ENCODE measurements around the gene RIOX2. TPM values are rescaled to one million over a fixed set of nuclear protein-coding genes. Genes with fewer than 3 reads are reported as not detected.

RIOX2 gene
- total and polyA plus RNA-seq, 7 donors, result 9.0 to 23.5 (median 16.8) TPM

GRCh38 chr3:97938444-97938843 lies 33.8 kb downstream of the RIOX2 start:
- no peak overlapping the region for H3K4me3 ChIP-seq
- intact Hi-C loops (cut with DNase I), result no loop called here
- 95 to 98% methylated on average over 1 of the region's 1 CpG for WGBS, 2 donors
- H3K36me3 ChIP-seq, result peaks cover 8 to 91% (median 10%) of the 10 kb centered on the region in 4 donors
- H3K4me1 ChIP-seq, result no peaks in the 10 kb centered on the region
- H3K27ac ChIP-seq, result no peak overlapping the region
- H3K9me3 ChIP-seq, result no peaks in the 10 kb centered on the region
- TF ChIP-seq EP300 (IDR thresholded peaks at IDR 0.05), result no peak
- TF ChIP-seq CTCF (IDR thresholded peaks at IDR 0.05), result no peak
- TF ChIP-seq POLR2A (IDR thresholded peaks at IDR 0.05), result no peak
- no peak for TF ChIP-seq POLR2AphosphoS5 (IDR thresholded peaks at IDR 0.05)
- no peaks in the 10 kb centered on the region for H3K27me3 ChIP-seq
- DNase-seq, result no peak

- no peak for DNase-seq
- H3K36me3 ChIP-seq, result peaks cover 6 to 88% (median 10%) of the 10 kb centered on the region in 4 donors
- no peak for TF ChIP-seq EP300 (IDR thresholded peaks at IDR 0.05)
- TF ChIP-seq POLR2A (IDR thresholded peaks at IDR 0.05), result no peak
- no peak for TF ChIP-seq CTCF (IDR thresholded peaks at IDR 0.05)
- no peak for TF ChIP-seq POLR2AphosphoS5 (IDR thresholded peaks at IDR 0.05)
- no peaks in the 10 kb centered on the region for H3K27me3 ChIP-seq
- H3K27ac ChIP-seq, result no peak overlapping the region
- no peaks in the 10 kb centered on the region for H3K4me1 ChIP-seq
- H3K9me3 ChIP-seq, result no peaks in the 10 kb centered on the region
- no peak overlapping the region for H3K4me3 ChIP-seq
- intact Hi-C loops (cut with DNase I), result no loop called here
- 90 to 94% methylated on average over 2 of the region's 2 CpGs for WGBS, 2 donors
These were observed 35.0 kb downstream of the RIOX2 start for GRCh38 chr3:97937205-97937604.

- no peak overlapping the region for H3K4me3 ChIP-seq
- intact Hi-C loops (cut with DNase I), result no loop called here
- no peaks in the 10 kb centered on the region for H3K9me3 ChIP-seq
- H3K27me3 ChIP-seq, result no peaks in the 10 kb centered on the region
- no peak for TF ChIP-seq POLR2AphosphoS5 (IDR thresholded peaks at IDR 0.05)
- no peak for TF ChIP-seq CTCF (IDR thresholded peaks at IDR 0.05)
- no peak for TF ChIP-seq POLR2A (IDR thresholded peaks at IDR 0.05)
- no peak for TF ChIP-seq EP300 (IDR thresholded peaks at IDR 0.05)
- no peak for DNase-seq
- H3K36me3 ChIP-seq, result peaks cover 6 to 83% (median 10%) of the 10 kb centered on the region in 4 donors
- no peaks in the 10 kb centered on the region for H3K4me1 ChIP-seq
- no peak overlapping the region for H3K27ac ChIP-seq
- WGBS, 2 donors, result 97 to 98% methylated on average over 1 of the region's 1 CpG
These were observed 36.4 kb downstream of the RIOX2 start for GRCh38 chr3:97935842-97936241.

GRCh38 chr3:97934980-97935695 lies 37.1 kb downstream of the RIOX2 start:
- no peaks in the 10 kb centered on the region for H3K27me3 ChIP-seq
- no peak overlapping the region for H3K4me3 ChIP-seq
- H3K9me3 ChIP-seq, result no peaks in the 10 kb centered on the region
- 97 to 98% methylated on average over 3 of the region's 3 CpGs for WGBS, 2 donors
- no peak for TF ChIP-seq POLR2A (IDR thresholded peaks at IDR 0.05)
- no peak for TF ChIP-seq EP300 (IDR thresholded peaks at IDR 0.05)
- no peak for TF ChIP-seq POLR2AphosphoS5 (IDR thresholded peaks at IDR 0.05)
- TF ChIP-seq CTCF (IDR thresholded peaks at IDR 0.05), result no peak
- intact Hi-C loops (cut with DNase I), result no loop called here
- no peak overlapping the region for H3K27ac ChIP-seq
- DNase-seq, result no peak
- H3K36me3 ChIP-seq, result peaks cover 6 to 87% (median 13%) of the 10 kb centered on the region in 4 donors
- H3K4me1 ChIP-seq, result no peaks in the 10 kb centered on the region
